HL-60/S4 (cell line): ENCODE results near the gene DDX17.

Experiments
- in situ Hi-C: fragments of 300-500 bp; cut with MboI; formaldehyde crosslinking; loops from 2 replicates; pipeline ENCODE4 v1.14.3; 2022; ENCODE audit warnings: low sequenced_read_pairs

The DDX17 gene

DNA sequence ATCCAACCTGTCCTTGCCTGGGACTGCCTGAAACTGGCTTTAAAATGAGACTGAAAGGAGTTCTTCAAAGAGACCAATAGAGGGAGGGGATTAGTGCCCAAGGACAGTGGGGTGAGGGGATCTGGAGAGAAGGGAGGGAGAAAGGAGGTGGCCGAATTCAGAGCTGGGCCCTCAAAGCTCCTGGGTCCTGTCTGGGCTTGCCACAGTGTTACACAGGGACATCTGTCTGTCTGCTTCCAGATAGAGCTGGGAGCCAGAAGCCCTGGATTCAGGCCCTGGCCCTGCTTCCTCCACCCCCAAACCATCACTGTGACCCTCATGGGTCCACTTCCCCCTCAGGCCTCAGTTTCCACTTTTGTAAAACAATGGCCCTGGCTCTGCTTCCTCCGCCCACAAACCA is 54.7 kb downstream of the DDX17 start:
- in situ Hi-C loops, result no loop called here

GRCh38 chr22:38450234-38450797 is 55.8 kb downstream of the DDX17 start:
- in situ Hi-C loops, result no loop called here

GRCh38 chr22:38449776-38450175 is 56.3 kb downstream of the DDX17 start:
- in situ Hi-C loops, result no loop called here

DNA sequence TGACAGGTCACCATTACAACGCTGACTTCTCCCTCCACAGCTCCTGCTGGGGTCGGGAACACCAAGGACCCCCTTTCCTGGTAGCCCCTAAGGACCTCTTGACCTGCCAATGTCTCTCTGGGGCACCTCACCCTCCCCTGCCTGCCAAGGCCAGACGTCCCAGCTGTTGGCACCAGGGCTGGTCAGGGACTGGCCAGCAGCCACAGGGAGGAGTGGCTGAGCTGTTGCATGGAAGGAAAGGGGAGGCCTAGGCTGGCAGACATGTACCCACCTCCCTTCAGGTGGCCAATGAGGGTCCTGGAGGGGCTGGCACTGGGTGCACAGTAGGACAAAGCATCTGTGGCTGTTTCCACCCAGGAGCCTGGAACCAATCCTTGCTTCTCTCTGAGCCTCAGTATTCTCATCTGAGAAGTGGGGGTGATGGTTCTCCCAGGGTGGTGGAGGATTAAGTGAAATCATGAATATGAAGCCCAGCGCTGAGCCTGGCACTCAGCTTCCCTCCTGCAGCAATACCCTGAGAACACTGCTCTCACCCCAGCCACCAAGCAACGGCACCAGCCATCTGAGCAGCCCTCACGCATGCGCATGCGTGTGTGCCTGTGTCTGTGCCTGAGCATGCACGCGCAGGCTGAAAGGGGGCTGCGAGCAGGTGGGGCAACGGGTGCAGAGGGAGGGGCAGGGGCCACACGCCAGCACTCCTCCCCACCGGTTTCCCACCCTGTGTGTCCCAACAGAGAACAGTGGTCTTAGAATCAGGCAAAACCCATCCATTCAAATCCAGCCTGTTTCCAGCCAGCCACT is 57.0 kb downstream of the DDX17 start:
- in situ Hi-C loops, result no loop called here

GRCh38 chr22:38446018-38446601 is 60.0 kb downstream of the DDX17 start:
- in situ Hi-C loops, result no loop called here

DNA sequence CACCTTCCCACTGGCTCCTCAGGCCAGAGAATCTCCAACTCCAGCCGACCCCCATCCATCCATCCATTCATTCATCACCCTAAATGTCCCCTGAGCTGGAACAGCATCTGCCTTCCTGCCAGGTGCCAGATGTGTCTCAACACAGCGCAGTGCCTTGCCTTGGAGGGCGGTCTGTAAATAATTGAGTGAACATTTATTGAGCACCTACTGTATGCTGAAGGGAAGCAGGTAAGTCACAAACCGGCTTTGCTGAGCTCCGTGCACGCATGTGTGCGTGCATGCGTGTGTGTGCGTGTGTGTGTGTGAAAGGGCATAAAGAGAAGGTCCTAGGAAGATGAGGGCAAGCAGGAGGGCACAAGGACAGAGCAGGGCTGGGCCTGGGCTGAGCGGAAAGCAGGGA is 61.3 kb downstream of the DDX17 start:
- in situ Hi-C loops, result no loop called here

- in situ Hi-C loops, result no loop called here
Measured at GRCh38 chr22:38443628-38444521, 62.2 kb downstream of the DDX17 start.

GRCh38 chr22:38442967-38443627 is 63.0 kb downstream of the DDX17 start:
- in situ Hi-C loops, result no loop called here

DNA sequence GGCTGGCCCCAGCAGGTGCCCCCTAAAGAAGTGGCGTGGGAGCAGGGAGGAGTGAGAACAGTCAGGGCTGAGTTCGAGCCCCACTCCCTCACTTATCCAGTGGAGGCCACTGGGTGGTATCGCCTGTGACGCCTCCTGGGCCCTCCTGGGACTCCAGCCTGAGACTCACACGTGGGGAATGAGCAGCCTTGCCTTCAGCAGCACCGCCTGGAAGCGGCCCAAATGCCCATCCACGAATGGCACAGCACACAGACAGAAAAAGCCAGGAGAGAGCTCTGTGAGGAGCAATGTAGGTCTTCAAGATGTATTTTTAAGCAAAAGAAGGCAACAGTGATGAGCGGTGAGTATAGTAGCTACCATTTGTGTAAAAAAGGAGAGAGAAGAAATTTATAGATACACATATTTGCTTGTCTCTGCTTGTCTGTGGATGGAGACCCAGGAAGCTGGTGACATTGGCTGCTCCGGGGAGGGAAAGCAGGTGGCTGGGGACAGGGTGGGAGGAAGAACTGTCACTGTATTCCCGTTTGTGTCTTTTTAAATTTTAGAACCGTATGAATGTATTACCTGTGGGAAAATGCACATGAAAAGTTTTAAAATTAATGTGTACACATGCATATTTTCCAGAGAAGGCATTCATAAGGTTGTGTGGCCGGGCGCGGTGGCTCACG is 64.4 kb downstream of the DDX17 start:
- in situ Hi-C loops, result no loop called here

DNA sequence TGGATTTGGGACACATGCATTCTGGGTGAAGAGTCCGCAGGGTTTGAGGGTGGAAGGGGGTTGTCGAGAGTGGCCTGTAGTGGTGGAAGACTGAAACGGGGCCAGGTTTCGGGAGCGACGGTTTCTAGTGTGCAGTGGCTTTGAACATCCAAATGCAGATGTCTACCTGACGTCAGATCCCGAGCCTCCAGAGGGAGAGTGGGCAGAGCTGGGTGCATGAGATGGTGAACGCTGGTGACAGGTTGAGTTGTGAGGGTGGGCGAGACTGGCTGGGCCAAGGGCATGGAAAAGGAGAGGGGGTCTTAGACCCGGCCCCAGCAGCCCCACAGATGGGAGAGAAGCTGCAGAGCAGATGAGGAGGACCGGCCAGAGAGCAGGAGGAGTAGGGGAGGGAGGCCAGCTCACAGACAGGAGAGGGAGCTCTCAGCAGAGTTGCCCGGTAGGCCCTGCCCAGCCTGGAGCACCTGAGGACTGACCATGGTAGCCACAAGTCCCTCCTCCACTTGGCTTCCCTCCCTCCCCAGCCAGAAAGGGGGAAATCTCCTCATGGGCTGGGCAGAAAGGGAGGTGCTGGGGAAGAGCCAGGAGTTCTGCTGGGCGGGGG is 65.3 kb downstream of the DDX17 start:
- in situ Hi-C loops, result no loop called here

GRCh38 chr22:38437416-38437815 is 68.7 kb downstream of the DDX17 start:
- in situ Hi-C loops, result no loop called here

GRCh38 chr22:38436629-38437395 is 69.3 kb downstream of the DDX17 start:
- in situ Hi-C loops, result no loop called here

- in situ Hi-C loops, result no loop called here
Measured at GRCh38 chr22:38435965-38436364, 70.1 kb downstream of the DDX17 start.

- in situ Hi-C loops, result no loop called here
Measured at GRCh38 chr22:38435010-38435409, 71.1 kb downstream of the DDX17 start.

GRCh38 chr22:38433871-38434270 is 72.2 kb downstream of the DDX17 start:
- in situ Hi-C loops, result no loop called here
